DOHH2 (cell line): ENCODE measurements around the gene SULF2.

Experiments used
- H3F3A ChIP-seq: fragments of 200-600 bp; sonication (generic), shearing (Covaris generic); 2 replicates; pipeline ENCODE4 v1.6.0; 2016; ENCODE audit warnings: antibody characterized with exemption, mild to moderate bottlenecking; ENCODE audit not compliant: control insufficient read depth, insufficient read depth
- H3K27ac ChIP-seq: fragments of 200-600 bp; sonication (generic); 2 replicates; pipeline ENCODE4 v1.5.1; 2014; ENCODE audit warnings: low read depth, mild to moderate bottlenecking, low read length, moderate library complexity
- H3K27me3 ChIP-seq: fragments of 200-600 bp; sonication (generic); 2 replicates; pipeline ENCODE4 v1.6.1; 2014; ENCODE audit warnings: mild to moderate bottlenecking, low read length, mixed read lengths; ENCODE audit not compliant: control insufficient read depth
- H3K36me3 ChIP-seq: fragments of 200-600 bp; sonication (generic); 2 replicates; pipeline ENCODE4 v1.6.1; 2014; ENCODE audit warnings: mild to moderate bottlenecking, low read length, moderate library complexity, mixed read lengths; ENCODE audit not compliant: control insufficient read depth
- H3K4me1 ChIP-seq: fragments of 200-600 bp; sonication (generic); 2 replicates; pipeline ENCODE4 v1.6.1; 2014; ENCODE audit warnings: mild to moderate bottlenecking, low read length, mixed read lengths; ENCODE audit not compliant: control insufficient read depth
- H3K4me2 ChIP-seq: fragments of 200-600 bp; sonication (generic); 2 replicates; pipeline ENCODE4 v1.6.0; 2014; ENCODE audit warnings: mild to moderate bottlenecking, low read length, moderate library complexity
- H3K4me3 ChIP-seq: fragments of 200-600 bp; sonication (generic); 2 replicates; pipeline ENCODE4 v1.5.1; 2014; ENCODE audit warnings: mild to moderate bottlenecking, low read length, mixed read lengths
- H3K79me2 ChIP-seq: fragments of 200-600 bp; sonication (generic); 2 replicates; pipeline ENCODE4 v1.6.1; 2014; ENCODE audit warnings: mild to moderate bottlenecking, low read length, mixed read lengths; ENCODE audit not compliant: control insufficient read depth
- H3K9me2 ChIP-seq: fragments of 200-600 bp; sonication (generic); replicated peaks from 2 replicates; pipeline ENCODE4 v1.6.1; 2014; ENCODE audit warnings: mild to moderate bottlenecking, low read length, mixed read lengths; ENCODE audit not compliant: control insufficient read depth
- H3K9me3 ChIP-seq: fragments of 200-600 bp; sonication (generic); 2 replicates; pipeline ENCODE4 v1.6.1; 2014; ENCODE audit warnings: antibody characterized with exemption, low read length, mixed read lengths; ENCODE audit not compliant: control insufficient read depth, insufficient read depth
- H4K20me1 ChIP-seq: fragments of 200-600 bp; sonication (generic); 2 replicates; pipeline ENCODE4 v1.6.0; 2014; ENCODE audit warnings: low read depth, mild to moderate bottlenecking, antibody characterized with exemption, low read length, moderate library complexity; ENCODE audit not compliant: control insufficient read depth, insufficient read depth
- EZH2phosphoT487 ChIP-seq: fragments of 200-600 bp; sonication (generic); IDR thresholded peaks from 2 replicates; pipeline ENCODE4 v1.6.1; 2017; ENCODE audit warnings: borderline replicate concordance, mild to moderate bottlenecking, antibody characterized with exemption, low read length, moderate library complexity, mixed read lengths
- TF ChIP-seq, protein P1 (sequence below): fragments of 200-600 bp; sonication (generic); IDR thresholded peaks from one replicate; pipeline ENCODE4 v1.5.1; 2014; ENCODE audit warnings: antibody characterized with exemption, mild to moderate bottlenecking, low read depth, low read length; ENCODE audit not compliant: poor library complexity, severe bottlenecking

SULF2 gene

DNA sequence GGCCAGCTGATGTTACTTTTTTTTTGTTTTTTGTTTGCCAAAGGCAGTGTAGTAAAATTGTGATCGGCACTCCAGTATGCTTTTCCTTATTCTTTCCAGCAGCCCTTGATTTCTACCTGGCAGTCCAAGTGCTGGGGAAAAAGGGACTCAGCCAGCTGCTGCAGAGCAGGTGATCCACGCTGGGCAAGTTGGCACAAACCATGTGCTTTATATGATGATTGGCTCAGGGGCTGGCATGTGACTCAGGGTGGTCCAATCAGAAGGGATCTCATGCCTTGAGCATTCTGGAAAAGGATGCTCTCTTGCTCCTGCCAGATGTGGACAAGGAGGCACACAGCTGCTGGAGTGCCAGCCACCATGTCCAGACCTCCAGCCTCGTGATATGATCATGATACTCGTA, 54.5 kb downstream of the SULF2 start:
- Histone ChIP-seq H3K79me2 (no peaks in the 10 kb centered on the region), H3K4me1 (peaks cover 36% of the 10 kb centered on the region), H3F3A (peaks cover 6% of the 10 kb centered on the region), H3K9me3 (no peaks in the 10 kb centered on the region), H3K27ac (no peak overlapping the region), H3K36me3 (no peaks in the 10 kb centered on the region), H3K4me3 (no peak overlapping the region), H4K20me1 (no peaks in the 10 kb centered on the region), H3K9me2 (no peaks in the 10 kb centered on the region), H3K4me2 (no peak overlapping the region), H3K27me3 (peaks cover 3% of the 10 kb centered on the region)
- TF ChIP-seq EZH2phosphoT487, result no peak
- TF ChIP-seq, protein P1, sequence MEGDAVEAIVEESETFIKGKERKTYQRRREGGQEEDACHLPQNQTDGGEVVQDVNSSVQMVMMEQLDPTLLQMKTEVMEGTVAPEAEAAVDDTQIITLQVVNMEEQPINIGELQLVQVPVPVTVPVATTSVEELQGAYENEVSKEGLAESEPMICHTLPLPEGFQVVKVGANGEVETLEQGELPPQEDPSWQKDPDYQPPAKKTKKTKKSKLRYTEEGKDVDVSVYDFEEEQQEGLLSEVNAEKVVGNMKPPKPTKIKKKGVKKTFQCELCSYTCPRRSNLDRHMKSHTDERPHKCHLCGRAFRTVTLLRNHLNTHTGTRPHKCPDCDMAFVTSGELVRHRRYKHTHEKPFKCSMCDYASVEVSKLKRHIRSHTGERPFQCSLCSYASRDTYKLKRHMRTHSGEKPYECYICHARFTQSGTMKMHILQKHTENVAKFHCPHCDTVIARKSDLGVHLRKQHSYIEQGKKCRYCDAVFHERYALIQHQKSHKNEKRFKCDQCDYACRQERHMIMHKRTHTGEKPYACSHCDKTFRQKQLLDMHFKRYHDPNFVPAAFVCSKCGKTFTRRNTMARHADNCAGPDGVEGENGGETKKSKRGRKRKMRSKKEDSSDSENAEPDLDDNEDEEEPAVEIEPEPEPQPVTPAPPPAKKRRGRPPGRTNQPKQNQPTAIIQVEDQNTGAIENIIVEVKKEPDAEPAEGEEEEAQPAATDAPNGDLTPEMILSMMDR, result no peak

DNA sequence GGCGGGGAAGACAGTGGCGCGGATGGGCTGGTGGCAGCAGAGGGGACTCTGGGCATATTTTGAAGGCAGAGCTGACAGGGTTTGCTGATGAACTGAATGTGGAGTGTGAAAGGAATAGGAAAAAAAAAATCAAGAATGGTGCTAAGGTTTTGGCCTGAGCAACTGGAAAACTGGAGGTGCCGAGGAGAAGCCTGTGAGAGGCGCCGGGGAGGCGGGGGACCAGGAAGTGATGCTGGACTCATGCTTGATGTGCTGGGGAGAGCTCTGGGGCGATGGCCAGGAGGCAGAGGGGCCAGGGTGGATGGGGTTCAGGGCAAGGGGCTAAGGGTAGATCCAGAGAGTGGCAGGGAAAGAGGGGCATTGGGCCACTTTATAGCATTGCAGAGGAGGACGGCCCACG, 55.8 kb downstream of the SULF2 start:
- H4K20me1 ChIP-seq, result no peaks in the 10 kb centered on the region
- TF ChIP-seq, protein P1, result no peak
- TF ChIP-seq EZH2phosphoT487, result no peak

DNA sequence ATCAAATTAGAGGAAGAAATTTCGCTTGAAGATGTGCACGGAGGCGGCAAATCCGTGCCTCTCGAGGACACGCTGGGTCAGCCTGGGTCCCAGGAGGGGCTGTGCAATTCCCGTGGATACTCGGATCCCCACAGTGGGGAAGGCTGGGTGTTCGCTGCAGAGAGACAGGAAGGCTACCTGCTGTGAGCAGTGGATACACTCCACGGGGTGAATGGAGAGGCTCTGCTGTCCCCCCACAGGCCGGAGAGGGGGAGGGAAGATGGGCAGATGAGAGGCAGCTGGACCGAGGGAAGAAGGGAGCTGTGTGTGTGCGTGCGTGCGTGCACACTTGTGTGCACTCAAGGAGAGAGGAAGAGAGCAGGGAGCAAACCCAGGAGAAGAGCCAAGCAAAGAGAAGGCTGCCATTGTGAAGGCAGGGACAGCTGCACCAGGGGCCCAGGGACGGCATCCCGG, 57.3 kb downstream of the SULF2 start:
- Histone ChIP-seq H3K9me3 (no peaks in the 10 kb centered on the region), H3K36me3 (no peaks in the 10 kb centered on the region), H4K20me1 (no peaks in the 10 kb centered on the region), H3K79me2 (no peaks in the 10 kb centered on the region), H3F3A (peaks cover 6% of the 10 kb centered on the region), H3K4me3 (peak overlapping the region; percentile 71), H3K27ac (peak overlapping the region; percentile 89), H3K4me2 (peak overlapping the region; percentile 92), H3K4me1 (peaks cover 52% of the 10 kb centered on the region), H3K9me2 (no peaks in the 10 kb centered on the region), H3K27me3 (no peaks in the 10 kb centered on the region; the same call in 1 of the 2 replicates)
- TF ChIP-seq EZH2phosphoT487, result no peak
- TF ChIP-seq, protein P1, result no peak

More for the DNA sequence above, 55.8 kb downstream of the SULF2 start:
- H3K4me2 ChIP-seq, result peak overlapping the region; percentile 92
- no peak overlapping the region for H3K27ac ChIP-seq
- H3K36me3 ChIP-seq, result no peaks in the 10 kb centered on the region
- no peaks in the 10 kb centered on the region for H3K79me2 ChIP-seq
- H3K9me2 ChIP-seq, result no peaks in the 10 kb centered on the region
- H3K4me1 ChIP-seq, result peaks cover 47% of the 10 kb centered on the region
- no peaks in the 10 kb centered on the region; the same call in 1 of the 2 replicates for H3K27me3 ChIP-seq
- H3F3A ChIP-seq, result peaks cover 6% of the 10 kb centered on the region
- H3K9me3 ChIP-seq, result no peaks in the 10 kb centered on the region
- H3K4me3 ChIP-seq, result peak overlapping the region; percentile 71; the same call in 1 of the 2 replicates
